ENCODE data around the gene CHTF8. TPM values are rescaled to one million over a fixed set of nuclear protein-coding genes. Genes with fewer than 3 reads are reported as not detected.
A peak's percentile ranks its signal among the peaks of the same experiment; 100 is the strongest.

The CHTF8 gene
- total RNA-seq, 1 experiment from 2014 or later, result 191 TPM

GRCh38 chr16:69114346-69114975, 17.9 kb downstream of the CHTF8 start:
- DNase-seq (ENCODE audit: low read depth), result peak; percentile 15

DNA sequence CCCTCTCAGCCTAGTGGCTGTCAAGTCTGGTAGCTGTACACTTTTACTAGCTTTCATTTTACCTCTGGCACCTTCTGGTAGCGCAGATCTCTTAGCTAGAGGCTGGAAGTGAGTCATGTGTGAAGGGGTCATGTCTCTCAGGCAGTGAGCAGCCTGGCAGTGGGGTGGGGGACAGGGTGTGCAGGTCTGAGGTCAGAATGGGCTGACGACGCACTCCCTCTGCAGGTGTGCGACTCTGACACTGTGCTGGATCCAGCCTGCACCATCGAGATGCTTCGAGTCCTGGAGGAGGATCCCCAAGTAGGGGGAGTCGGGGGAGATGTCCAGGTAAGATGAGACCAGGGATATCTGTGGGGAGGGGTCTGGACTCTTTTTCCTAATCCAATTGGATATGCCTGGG, 19.2 kb downstream of the CHTF8 start:
- no peak for DNase-seq (ENCODE audit: low read depth)

- DNase-seq (ENCODE audit: low read depth), result peak; percentile 21
Observed at GRCh38 chr16:69112285-69113129, 19.9 kb downstream of the CHTF8 start.

DNA sequence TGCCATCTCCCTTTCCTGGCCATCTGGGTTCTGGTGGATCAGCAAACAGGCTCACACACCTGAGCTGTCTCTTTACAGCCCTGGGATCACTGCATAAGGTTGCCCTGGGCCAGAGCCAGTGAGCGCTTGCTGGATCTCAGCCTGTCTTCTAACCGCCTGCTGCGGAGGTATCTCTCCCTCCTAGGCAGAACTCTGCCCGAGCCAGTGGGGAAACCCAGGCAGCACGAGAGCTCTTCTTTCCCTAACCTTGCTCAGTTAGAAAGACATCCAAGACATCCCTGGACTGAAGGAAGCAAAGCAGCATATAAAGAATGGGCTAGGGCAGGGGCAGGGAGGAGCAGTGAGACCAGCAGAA, 20.5 kb downstream of the CHTF8 start:
- DNase-seq (ENCODE audit: low read depth), result no peak

DNA sequence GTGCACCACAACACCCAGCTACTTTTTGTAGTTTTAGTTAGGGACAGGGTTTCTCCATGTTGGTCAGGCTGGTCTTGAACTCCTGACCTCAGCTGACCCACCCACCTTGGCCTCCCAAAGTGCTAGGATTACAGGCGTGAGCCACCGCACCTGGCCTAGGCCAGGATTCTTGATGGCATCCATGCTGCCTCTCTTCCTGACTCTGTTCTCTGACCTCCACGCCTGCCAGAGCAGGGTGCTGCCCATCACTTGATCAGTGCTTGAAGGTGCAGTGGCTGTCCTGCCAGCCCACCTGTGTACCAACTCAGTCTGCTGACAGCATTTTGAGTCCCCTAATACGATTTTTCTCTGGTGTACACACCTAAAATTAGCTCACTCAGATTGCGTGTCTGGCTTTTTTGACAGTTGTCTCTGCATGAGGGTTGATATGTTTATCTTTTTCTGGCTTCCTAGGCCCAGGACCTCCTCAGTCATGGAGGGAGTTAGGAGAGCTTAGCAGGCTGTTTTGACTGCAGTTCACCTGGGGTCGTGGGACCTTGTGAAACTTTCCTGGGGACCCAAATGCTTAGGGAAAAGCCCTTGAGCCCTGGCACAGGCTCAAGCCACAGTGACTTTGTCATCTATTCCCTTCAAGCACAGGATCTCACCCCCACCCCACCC, 21.0 kb downstream of the CHTF8 start:
- DNase-seq (ENCODE audit: low read depth), result no peak

DNA sequence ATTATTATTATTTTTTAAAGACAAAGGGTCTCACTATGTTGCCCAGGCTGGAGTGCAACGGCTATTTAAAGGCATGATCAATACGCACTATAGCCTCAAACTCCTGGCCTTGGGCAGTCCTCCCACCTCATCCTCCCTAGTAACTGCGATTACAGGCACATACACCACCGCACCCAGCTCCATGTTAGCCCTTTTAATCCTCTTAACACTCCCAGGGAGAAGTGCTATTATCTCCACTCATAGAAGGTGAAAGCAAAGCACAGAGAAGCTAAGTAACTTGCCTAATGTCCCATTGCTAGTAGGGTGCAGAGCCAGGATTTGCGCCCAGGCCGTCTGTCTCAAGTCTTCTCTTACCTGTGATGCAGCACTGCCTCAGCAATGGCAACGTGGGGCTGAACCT, 22.0 kb downstream of the CHTF8 start:
- no peak for DNase-seq (ENCODE audit: low read depth)

- DNase-seq (ENCODE audit: low read depth), result no peak
Observed at GRCh38 chr16:69109486-69110270, 22.7 kb downstream of the CHTF8 start.

DNA sequence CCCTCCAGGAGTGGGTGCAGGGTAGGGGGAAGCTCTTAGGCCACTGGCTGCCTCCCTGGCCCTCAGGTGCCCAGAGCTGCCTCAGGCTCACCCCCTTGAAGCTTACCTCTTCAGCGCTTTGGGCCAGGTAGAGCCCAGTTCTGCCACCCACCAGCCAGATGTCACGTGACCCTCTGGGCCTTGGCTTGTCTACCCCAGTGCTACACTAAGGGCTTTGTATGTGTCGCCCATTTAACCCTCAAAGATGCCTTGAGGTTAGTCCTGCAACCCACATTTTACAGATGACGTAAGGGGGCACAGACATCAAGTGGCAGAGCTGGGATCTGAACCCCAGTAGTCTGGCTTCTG, 23.5 kb downstream of the CHTF8 start:
- DNase-seq (ENCODE audit: low read depth), result no peak

DNA sequence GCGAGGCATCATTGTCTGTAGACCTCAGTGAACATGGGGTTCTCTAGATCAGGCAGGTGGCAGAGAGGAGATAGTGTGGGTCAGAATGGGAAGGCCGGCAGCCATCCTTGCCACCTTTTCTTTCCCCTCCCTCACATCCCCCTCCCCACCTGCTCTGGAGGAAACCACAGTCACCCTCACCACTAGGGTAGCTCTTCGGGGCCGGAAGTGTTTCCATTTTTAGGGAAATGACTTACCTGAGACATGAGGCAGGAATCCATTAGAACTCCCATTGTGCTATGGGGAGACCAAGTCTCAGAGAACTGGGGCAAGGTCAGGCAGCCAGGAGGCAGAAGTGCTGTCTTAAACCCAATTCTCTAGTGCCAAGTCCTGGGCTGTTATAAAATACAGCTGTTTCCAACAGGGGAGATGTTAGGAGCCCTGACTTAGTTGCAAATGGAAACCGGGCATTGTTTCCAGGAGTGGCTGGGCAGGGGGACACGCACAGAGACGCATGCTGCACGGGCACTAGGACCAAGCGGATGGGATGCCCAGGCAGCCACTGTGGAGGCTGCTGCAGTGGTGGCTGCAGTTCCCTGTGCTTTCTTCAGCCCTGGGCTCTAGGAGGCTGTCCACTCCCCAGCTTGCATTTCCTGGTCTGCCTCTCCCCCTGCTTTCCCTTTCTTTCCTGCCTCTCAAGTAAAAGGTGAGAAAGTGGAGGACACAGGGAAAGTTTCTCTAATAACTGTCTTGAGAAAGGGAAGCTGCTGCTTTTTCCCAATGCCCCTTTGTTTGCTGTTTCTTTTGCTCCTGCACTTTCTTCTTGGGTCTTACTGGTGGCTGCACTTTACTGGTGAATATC, 24.1 kb downstream of the CHTF8 start:
- DNase-seq (ENCODE audit: low read depth), result no peak

- DNase-seq (ENCODE audit: low read depth), result no peak
Observed at GRCh38 chr16:69107316-69107962, 24.9 kb downstream of the CHTF8 start.

DNA sequence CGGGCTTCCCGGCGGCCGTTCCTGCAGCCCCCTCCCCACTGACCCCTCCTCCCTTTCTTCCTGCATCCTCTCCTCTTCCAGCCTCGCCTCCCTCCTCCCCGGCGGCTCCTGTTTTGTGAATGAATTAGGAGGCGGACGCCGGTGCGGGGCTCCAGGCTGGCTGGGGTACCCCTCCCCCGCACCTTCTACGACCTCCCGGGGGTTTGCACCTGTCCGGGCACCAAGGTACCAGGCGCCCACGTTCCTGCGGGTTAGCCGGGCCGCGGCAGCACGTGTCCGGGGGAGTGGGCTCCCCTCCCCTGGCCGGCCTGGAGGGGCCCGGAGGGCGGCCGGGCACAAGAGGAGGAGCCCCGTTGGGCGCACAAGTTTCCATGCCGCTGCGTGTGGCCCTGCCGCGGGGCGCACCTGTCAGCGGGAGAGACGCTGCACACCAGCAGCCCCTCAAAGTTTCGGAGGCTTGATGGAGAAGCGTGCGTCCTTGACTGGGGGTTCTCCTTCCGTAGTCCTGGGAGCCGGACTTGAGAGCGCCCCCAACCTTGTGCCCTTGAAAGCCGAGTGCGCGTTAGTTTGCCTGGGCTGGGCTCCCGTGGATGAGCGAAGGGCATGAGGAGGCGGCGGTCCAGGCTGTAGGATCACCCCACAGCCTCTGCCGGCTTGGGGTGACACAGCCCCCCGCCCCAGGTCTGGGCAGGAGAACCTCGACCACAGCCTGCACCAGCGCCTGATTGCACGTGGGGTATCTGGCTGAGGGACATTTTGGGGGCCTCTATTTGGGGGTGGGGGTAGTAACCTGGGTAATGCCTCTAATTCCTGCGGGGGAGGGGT, 25.7 kb downstream of the CHTF8 start:
- no peak for DNase-seq (ENCODE audit: low read depth)

GRCh38 chr16:69105501-69106361, 26.7 kb downstream of the CHTF8 start, which contains the start of gene HAS3:
HAS3 (plus strand) TSS chr16:69105653; CDS start chr16:69109396, 3,743 bp downstream.
- DNase-seq (ENCODE audit: low read depth), result peak; percentile 72

- no peak for DNase-seq (ENCODE audit: low read depth)
Observed at GRCh38 chr16:69100071-69100691, 32.2 kb downstream of the CHTF8 start.

- DNase-seq (ENCODE audit: low read depth), result no peak
Observed at GRCh38 chr16:69095193-69095592, 37.2 kb downstream of the CHTF8 start.

DNA sequence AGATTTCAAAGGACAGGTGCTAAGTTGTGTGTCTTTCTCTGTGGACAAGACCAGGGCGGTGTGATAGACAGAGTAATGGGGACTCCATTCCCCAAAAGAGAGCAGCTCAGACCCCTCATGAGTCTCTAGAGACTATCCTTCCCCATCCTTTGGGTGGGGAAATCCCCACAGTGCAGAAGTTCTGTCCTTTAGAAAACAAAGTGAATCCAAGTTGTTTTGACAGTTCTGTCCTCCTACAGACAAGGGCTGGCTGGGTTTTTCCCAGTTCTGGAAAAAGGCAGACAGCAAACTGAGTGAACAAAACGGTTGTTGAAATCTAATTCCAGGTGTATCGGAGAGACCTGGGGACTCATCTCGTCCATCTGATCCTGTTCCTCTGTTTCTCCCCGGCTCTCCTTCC, 37.9 kb downstream of the CHTF8 start:
- no peak for DNase-seq (ENCODE audit: low read depth)

DNA sequence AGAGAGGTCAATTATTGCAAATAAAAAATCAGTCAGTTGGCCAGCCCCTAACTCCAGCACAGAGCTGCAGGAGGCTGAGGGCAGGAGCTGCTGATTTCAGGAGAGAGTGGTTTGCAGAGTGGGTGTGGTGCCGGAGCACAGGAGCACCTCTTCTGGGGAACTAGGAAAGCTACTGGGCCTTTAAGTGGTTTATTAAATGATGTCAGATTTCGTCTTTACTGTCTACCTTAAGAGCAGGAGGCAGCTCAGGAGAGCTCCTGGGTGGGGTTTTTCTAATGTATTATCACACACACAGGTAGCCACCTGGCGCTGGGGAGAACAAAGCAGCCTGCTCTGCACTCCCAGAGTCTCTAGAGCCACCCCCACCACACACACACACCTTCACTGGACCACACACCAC, 38.4 kb downstream of the CHTF8 start:
- no peak for DNase-seq (ENCODE audit: low read depth)

DNA sequence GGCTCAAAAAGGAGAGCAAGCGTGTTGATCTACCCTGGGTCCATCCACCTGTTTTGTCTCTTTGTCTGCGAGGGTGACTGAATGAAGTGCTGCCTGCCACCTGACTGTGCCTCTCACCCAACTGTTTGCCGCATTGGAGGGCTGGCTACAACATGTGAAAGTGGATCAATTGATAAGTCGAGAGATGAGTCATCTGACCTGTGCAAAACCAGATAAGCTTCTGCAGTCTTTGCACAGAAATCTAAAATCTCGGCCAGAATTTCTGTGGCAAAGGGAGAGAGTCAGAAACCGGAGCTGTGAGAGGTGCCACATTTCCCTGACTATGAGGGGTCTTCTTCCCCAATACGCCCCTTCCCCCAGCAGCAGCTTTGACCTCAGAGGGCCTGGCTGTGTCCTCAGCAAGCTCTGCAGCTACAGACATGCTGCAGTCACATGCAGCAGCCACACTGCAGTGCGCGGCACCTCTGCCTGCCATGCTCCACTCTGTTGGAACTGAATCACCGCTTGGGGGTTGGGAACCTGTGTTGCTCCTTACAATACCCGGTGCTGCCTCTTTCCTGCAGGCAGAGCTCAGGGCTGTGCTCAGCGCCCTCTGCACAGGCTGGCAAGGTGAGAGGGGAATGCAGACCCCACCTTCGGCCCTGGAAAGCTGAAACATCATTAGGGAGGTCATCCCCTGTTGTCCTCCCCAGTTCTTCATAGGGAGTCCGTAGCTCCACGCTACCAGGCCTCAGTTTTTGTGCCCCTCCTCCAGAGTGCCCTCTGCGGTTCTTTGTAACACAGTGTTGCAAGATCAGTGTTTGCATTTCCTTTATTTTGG, 43.1 kb downstream of the CHTF8 start:
- DNase-seq (ENCODE audit: low read depth), result peak; percentile 24

Data from HT1080 (cell line).